Activated CD8-positive, alpha-beta memory T cell treated with anti-CD3 and anti-CD28 coated beads, Interleukin-2, amount 50 U/mL, for 1 hour (primary cell): Measurements from ENCODE around the gene TERT.

Experiments used
- DNase-seq: peaks from one replicate; pipeline ENCODE4 v3.0.0-alpha.2; 2020; ENCODE audit errors: extremely low read depth

TERT gene

DNA sequence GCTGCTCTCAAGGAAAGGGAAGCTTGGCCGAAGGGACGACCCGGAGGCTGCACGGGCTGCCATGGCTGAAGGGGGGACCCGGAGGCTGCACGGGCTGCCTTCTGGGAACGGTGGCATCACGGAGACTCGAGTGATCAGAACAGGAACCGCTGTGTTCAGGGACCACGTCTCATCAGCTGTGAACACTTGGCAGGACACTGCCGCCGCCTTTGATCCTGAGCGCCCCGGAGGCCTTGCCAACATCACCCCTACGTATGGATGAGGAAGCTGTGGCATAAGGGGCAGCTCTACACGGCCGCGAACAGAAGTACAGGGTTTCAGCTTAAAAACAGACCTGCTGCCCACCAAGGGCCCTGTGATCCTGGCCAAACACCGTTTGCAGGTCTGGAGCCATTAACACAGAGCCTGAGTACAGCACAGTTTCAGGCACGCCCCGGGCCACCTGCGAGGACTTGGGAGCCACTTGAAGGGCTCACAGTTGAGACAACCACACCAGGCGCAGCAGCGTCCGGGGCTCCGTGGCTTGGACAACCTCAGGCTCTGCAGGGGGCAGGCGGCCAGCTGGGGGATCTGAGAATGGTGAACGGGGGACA, 23.9 kb upstream of the TERT start:
- no peak for DNase-seq

DNA sequence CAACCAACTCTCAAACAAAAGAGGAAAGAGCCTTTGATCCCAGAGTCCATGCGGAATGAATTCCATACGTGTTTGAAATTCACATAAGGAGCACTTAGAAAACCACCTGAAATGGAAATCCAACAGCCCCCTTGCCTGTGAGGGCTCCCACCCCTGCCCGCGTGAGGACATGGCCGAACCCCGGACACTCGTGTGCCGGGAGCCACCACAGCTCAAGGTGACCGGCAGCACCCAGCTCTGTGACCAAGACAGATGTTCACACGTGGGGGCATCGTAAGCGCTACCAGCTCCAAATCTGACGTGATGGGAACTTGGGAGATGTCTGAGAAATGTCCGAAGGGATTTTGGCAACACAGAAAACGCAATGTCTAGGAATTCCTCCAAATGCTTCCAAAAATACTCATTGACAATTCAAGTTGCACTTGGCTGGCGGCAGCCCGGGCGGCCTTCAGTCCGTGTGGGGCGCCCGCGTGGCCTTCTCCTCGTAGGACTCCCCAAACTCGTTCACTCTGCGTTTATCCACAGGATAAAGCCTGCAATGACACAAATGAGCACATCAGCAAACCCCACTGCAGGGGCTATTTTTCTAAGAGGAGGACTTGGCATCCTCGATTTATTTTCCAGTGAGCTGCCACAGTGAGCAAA, 23.2 kb upstream of the TERT start:
- DNase-seq = no peak

DNA sequence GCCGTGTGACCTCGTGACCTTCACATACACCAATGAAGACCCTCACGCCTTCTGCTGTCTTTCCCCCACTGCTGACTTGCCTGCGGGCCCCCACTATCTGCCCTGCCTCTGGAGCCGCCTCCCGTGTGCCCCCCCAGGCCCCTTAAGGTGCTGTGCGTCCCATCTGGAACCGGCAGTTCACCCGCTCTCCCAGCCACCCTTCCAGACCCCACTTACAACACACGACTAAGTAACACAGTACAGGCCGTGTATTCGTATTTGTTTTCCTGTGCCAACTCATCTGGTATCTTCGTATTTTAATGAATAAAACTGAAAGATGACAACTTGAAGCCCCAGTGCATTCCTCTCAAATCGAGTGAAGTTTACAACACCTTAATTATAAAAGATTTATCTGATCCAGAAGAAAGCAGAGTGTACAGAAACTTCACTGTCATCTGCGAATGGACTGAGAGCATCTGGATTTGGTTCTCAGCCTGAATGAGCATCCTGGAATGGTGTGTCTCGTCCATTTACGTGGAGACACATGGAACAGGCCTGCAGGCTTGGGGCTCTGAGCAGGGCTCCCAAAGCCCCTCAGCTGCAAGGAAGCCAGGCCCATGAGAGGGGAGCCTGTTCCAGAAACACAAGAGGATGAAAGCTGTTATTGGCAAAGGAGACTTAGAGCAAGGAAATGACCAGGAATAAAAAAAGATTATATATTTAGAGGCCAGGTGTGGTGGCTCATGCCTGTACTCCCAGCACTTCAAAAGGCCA, 21.9 kb upstream of the TERT start:
- no peak for DNase-seq

DNA sequence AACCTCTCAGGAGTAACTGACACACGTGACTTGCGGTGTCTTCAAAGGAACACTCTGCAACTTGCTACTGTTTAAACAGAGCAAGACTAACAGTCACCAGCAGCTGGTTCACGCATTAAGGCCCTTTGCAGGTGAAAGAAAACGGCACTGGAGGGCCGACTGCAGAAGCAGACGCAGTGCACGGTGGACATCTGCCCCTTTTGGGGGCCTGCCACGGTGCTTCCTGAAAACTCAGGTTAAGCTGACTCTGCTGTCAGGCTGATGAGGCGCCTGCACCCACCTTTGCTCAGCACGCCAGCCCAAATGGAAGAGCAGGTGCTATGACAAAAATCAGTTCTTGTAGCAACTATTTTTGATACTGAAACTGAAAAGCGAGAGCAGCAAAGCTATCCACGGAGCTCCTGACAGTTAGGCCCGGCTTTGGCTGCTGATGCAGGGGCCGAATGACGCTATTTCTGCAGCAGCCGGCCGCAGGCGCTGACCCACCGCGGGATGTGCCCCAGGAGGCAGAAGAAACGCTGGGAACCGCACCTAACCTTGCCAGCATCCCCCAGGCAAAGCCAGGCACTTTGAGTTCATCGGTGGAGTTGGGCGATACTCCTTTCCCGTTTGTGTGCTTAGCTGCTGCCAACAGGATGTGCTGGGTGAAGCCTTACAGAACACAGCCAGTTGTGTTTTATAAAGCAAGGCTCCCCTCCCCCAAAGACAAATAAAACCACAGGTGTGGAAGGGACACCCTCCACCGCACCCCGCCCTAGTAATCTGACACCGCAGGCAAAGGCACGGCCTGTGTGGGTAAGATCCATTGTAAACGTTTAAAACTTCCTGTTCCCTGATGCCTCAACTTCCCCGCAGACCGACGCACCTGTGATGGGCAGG, 21.1 kb upstream of the TERT start:
- DNase-seq = peak; percentile 37

DNA sequence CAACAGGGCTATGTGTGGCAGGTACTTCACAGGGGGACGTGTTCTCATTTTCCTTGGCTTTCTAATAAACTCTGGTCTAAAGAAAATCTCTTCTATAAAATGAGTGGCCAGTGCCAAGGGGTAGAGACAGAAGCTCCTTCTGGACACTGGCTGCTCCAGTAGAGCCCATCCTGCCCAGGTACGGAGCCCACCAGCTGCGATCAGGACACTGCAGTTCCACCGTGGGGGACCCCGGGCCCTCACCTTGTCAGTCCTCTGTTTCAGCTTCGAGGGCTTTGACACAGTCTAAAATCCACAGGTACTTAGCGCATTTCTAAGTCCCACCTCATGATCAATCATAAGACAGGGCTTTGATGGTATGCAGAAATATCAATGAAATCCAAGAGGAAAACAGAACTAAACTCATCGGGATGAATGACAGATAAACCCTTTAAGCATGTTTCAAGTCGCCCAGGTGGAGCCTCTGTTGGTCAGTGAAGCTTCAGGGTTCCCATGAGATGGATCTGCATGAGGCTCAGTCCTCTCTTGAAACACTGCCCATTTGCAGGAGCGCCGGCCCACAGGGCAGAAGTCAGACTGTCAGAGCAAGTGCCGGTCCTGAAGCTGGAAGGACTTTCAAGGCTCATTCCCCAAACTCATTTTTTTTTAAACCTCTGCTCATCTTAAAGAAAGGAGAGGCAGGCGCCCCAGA, 20.3 kb upstream of the TERT start:
- DNase-seq = no peak

DNA sequence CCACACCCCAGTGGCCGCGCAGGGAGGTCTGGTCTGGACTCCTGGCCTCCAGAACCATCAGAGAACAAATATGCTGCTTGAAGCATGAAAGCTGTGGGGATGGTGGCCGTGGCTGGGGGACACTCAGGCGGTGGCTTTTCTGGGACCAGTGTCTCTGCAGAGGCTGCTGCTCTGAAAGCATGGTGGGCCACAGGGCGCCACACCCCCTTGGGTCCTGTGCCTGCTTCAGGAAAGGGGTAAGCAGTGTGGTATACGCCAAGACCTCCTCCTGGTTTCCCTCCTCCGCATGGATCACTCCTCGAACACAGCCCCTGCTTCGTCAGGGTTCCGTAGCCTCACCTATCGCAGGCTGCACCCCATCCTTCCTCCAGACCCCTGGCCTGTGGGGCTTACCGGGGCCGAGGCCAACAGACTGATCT, 19.7 kb upstream of the TERT start:
- no peak for DNase-seq

DNA sequence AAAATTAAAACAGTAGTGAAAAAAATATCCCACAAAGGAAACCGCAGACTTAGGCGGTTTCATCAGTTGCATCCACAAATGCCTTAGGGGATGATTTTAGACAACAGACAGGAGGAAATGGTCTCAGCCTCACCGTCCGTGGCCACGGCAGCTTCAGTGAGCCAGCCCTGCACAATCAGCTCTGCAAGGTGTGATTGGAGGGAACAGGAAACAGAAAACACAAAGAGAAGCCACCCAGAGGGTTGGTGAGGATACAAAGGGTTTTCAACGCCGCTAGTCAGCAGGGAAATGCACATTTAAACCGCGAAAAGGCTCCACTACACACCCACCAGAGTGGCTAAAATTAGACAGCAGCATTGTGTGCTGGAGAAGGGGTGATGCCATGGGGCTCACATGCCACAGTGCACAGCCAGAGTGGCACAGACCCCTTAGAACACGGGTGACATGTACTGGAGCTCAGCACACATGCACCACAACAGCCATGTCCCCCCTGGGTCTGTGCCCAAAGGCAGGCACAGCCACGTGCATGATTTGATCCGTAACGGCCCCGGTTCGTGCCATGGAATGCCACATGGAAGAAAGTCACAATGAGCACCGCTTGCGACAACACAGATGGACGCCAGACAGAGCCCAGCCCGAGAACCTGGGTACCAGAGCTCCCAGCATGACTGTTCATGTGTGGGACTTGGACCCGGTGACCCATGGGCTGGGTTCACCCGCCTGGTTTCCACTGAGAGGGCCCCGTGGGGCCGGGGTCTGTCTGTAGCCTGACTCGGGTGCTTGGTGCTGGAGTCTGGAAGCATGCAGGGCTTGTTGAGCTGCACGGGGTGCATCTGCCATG, 18.3 kb upstream of the TERT start:
- no peak for DNase-seq

DNA sequence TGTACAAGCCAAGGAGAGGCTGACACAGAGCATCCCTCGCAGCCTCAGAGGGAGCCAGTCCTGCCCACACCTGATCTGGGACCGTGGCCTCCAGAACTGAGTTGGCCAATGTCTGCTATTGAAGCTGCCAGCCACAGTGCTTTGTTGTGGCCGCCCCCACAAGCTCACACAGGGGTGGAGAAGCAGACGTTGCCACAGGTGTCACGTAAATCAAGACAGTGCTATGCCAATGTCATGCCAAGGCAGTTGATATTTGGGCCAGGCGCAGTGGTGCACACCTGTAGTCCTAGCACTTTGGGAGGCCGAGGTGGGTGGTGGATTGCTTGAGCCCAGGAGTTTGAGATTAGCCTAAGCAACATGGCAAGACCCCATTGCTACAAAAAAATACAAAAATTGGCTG, 17.3 kb upstream of the TERT start:
- DNase-seq = no peak

DNA sequence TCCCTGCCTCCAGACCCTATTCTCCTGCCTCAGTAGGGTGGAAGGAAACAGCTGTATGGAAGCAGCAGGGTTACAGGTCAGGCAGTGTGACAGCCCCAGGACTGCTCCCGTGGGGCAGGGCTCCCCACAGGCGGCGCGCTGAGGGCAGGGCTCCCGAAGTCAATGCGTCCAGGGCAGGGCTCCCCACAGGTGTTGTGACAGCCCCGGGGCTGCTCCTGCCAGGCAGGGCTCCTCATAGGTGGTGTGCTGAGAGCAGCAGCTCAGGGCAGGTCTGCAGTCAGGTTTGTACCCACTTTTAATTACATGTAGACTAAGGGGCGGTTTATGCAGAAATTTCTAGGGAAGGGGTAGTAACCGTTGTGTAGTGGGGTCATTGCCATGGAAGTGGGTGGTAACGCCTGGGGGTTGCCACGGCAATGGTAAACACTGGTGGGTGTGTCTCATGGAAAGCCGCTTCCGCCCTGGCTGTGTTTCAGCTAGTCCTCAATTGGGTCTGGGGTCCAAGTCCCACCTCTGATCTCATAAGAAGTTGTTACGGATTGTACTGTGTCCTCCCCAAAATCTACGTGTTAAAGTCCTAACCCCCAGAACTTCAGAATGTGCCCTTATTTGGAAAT, 16.7 kb upstream of the TERT start:
- DNase-seq = no peak

DNA sequence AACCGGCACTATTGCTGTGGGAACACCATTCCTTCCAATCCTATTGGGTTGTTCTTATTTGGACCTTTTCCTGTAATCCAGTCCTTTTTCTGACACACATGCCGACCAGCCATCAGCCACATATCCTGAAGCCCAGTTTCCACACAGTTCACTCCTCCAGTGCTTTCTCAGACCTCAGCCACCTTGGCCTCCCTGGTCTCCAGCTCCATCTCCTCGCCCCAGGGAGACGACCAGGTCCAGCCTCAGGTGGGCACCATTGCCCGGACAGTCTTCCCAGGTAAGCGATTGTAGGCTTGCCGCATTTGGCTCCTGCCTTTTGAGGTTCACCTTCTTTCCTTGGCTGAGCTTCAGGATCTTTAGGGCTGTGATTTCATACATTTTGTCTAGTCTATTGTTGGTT, 15.2 kb upstream of the TERT start:
- no peak for DNase-seq

DNA sequence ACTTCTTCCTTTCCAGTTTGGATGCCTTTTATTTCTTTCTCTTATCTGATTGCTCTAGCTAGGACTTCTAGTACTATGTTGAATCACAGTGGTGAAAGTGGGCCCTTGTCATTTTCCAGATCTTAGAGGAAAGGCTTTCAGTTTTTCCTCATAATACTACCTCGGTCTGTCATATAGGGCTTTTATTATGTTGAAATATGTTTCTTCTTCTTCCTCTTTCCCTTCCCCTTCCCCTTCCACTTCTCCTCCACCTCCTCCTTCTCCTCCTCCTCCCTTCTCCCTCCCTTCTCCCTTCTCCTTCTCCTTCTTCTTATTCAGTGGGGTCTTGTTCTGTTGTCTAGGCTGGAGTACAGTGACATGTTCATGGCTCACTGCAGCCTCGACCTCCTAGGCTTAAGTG, 9.2 kb upstream of the TERT start:
- DNase-seq = no peak

DNA sequence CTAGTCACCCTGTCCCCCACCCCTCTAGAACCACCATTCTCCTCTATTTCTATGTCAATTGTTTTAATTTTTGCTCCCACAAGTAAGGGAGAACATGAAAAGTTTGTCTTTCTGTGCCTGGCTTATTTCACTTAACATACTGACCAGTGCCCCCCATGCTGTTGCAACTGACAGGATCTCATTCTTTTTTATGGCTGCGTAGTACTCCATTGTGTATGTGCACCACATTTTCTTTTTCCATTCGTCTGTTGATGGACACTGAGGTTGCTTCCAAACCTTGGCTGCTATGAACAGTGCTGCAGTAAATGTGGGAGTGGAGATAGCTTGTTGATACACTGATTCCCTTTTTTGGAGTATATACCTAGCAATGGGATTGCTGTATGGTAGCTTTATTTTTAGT, 7.4 kb upstream of the TERT start:
- DNase-seq = no peak

DNA sequence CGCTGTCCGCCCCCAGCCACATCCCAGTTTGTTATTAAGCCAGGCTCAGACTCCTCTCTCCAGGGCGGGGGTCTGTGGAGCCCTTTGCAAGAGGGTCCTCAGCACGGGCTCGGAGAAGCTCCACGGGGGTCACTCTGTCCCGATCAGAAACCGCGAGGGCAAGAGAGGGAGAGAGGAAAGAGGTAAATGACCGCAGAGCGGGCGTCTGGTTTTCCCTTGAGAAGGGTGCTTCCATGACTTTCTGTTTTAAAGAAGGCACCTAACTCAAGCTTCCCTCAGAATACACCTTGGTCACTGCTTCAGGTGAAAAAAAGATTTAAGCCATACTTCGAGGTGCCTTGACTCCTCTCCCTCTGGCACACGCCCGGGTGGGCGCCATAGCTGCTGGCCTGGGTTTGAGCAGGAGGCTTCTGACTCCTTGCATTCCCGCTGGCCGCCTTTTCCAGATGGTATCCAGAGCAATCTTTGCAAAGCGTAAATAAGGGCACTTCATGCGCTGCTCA, 5.8 kb upstream of the TERT start:
- no peak for DNase-seq

DNA sequence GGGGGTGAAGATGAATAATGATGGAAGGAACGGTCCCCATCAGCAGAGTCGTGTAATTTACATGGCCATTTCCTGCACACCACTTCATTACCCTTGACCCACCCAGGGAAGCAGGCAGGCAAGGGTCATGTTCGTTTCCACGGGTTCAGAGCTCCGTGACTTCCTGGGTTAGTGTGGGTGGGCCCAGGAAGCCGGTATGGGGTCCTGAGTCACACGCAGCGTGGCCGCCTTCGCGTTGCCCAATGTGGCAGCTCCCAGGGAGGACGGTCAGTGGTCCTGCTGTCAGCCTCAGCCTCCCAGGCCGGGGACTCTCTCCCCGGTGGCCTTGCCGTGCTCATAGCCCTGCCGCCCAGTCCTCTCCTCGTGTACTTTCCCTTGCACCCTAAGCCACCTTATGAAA, 5.1 kb upstream of the TERT start:
- no peak for DNase-seq

DNA sequence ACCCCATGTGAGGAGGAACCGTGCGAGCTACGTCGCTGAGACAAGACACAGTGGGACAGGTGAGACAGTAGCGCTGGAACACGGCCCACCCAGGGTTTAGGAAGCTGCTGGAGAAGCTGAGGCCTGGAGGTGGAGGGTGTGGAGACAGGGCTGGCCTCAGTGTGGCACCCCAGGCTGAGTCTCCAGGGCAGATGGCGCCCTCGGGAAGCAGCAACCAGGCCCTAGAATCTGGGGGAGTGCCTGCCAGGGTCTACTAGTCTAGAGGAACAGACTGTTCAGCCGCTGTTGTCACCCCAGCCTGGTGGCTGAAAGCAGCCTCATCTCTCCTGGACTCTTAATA, 4.6 kb upstream of the TERT start:
- DNase-seq = no peak

DNA sequence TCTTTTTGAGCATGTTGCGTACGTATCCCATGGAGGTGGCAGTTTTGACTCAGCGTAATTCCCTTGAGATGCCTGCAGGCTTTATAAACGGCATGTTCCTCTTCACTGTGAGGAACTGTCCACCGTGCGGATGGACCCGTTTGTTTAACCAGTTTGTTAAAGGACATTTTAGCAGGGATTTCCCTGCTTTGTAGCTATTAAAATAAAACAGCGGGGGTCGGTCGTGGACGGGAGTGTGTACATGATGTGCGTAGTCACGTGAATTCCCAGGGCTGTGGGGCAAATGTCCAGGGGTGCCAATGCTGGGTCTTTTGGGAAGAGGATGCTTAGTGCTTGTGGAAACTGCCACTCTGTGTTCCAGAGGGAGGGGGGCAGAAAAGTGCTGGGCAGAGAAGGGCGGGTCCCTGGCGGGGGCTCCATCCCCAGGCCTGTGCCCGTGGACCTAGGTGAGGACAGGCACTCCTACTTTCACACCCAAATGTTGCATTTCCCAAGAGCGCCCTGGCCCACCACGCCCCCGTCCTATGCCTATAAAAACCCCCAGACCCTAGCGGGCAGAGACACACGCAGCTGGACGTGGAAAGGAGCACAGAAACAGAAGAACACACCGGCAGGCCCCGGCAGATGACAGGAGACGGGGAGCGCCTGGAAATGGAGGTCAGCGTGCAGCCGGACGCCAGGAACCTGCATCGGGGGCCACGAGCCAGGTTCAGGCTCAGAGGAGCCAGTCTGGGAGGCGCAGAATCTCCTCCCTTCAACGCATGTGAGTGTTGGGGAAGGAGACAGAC, 4.0 kb upstream of the TERT start:
- no peak for DNase-seq

DNA sequence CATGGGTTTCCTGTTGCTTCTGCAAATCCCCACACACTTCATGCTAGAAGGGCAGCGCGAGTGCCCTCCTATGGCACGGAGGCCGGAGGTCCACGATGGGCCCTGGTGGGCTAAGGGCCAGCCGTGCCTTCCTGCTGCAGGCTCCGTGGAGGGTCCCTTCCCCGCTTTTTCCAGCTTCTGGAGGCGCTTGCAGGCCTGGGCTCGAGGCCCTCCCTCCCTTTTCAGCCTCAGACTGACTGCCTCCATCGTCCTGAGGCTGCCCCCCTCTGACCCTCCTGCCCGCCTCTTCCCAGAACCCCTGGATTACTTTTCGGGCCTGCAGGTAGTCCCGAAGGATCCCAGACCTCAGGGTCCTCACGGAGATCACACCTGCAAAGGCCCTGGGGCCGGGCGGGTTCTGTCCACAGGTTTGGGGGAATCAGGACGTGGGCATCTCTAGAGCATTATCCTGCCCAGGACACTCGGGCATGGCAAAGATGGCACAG, 3.2 kb upstream of the TERT start:
- no peak for DNase-seq

DNA sequence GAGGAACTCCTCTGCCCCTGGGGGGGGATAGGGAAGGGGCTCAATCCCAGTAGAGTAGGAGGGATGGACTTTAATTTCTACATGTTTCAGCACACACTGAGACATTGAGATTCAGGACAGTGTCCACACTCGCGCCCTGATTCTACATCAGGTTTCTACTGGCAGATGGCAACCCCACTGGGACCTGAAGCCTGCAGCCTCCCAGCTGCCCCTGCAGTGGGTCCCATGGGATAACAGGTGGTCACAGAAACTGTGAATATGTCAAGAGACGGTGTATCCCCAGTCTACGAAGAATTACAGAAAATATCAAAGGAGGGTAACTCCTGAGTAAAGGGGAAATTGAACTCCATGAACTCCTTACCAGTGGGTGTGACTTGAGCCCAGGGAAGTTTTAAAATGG, 2.4 kb upstream of the TERT start:
- DNase-seq = no peak

DNA sequence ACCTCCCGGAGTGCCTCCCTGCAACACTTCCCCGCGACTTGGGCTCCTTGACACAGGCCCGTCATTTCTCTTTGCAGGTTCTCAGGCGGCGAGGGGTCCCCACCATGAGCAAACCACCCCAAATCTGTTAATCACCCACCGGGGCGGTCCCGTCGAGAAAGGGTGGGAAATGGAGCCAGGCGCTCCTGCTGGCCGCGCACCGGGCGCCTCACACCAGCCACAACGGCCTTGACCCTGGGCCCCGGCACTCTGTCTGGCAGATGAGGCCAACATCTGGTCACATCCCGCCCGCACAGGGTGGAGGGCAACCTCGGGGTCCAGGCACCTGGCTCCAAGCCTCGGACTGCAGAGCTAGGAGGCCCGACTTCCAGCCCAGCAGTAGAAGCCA, 776 bp upstream of the TERT start:
- no peak for DNase-seq
